A549 treated with AZD9567 at 1 μM for 4 hours (cell line): ENCODE measurements around the gene ZNF296. TPM values are rescaled to one million over a fixed set of nuclear protein-coding genes. Genes with fewer than 3 reads are reported as not detected.

Source experiments
- total RNA-seq: library from RNA; stranded (reverse); fragments of 200-300 nt; extraction: Qiagen RNA extraction; gene quantifications from 5 replicates; pipeline ENCODE4 v1.2.3, GENCODE V29; 2022; ENCODE audit not compliant: insufficient read depth

Gene ZNF296
- total RNA-seq, result 14.1 to 18.2 TPM (median 16.0 TPM) in 5 replicates

GRCh38 chr19:45076029-45076850 lies at the start of gene ZNF296:
Gene ZNF296 (minus strand): TSS chr19:45076478. CDS start chr19:45076373, 105 bp downstream.

DNA sequence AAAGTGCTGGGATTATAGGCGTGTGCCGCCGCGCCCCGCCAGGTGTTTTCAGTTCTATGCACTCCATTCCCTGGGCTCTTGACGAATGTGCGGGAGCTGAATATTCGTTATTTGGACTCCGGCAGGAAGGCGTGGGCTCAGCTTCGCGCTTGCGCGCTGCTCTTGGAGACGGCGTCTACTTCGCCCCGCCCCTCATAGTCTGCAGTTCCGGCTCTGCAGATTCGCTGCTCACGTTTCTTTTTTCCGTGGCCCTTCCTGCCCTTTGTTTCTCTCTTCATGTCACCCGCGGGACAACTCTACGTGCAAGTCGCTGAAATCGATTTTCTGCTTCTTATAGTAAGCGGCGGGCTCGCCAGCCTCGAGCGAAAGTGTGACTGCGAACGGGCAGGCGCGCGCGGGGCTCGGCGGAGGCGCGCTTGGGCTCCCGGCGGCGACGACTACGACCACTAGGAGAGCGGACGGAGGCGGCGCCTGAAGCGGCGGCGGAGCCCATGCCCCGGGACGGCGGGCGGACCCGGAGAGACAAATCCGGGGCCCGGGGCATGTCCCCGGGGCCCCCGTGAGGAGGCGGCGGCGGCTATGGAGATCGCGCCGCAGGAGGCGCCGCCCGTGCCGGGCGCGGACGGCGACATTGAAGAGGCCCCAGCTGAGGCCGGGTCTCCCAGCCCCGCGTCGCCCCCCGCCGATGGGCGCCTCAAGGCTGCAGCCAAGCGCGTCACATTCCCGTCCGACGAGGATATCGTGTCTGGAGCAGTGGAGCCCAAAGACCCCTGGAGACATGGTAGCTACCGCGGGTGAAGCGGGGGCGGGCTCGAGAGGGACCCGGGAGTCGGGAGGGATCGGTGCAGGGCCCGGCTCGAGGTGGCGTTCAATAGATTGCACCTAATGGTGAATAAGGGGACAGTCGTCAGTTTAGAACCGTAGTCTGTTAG lies 16.7 kb upstream of the ZNF296 start, which contains the start of gene PPP1R37:
TSS of gene PPP1R37 (plus strand) at position 433 of the 932 bp plus-strand sequence. CDS start at position 580, 147 bp downstream.

DNA sequence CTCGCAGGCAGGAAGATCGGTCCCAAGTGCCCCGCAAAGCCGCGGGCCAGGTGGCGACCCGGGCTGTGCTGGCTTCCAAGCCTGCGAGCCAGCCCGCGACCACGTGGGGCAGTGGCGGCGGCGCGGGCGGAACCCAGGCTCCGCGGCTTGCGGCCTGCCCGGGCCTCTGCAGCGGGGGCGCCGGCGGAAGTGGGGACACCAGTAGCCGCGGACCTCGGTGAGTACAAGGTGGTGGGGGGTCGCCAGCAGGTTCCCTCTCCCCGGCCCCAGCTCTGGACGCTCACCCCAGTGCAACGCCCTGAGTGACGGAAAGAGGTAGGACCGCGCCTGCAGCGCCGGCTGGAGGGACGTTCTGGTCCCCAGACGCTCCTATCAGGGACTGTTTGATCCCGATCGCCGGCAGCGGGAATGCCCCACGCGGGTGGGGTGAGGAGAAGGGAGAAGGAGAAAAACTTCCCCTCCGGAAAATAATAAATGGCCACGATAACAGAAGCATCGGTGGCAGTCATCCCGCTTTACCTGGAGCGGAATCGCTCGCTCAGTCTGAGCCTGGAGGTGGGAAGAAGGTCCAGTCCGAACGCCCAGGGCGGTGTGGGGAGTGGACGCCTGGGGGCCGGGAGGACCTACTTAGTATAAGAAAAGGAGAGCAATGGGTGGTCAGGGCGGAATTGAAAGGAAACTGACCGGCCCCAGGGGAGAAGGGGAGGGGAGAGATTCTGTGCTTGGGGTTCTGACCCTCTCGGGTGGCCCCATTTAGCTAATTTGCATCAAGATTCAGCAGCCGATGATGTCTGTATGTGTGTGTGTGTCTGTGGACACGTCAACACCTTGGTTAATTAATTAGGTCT lies 3.0 kb upstream of the ZNF296 start, which contains the start of gene GEMIN7:
TSS of gene GEMIN7 (plus strand) at position 198 of the 848 bp plus-strand sequence. CDS start 10,855 bp downstream, outside the sequence.

GRCh38 chr19:45038931-45039893 lies 37.1 kb downstream of the ZNF296 start, which contains the start of gene CLASRP:
Gene CLASRP (plus strand): TSS chr19:45039045. CDS start chr19:45040213, 1,168 bp downstream.

Other genes starting within 250 kb of the ZNF296 start
- 57.3 to 79.5 TPM (median 73.5 TPM) in 5 replicates for gene NECTIN2, start 230.2 kb downstream of the ZNF296 start, total RNA-seq
- 222 to 250 TPM (median 240 TPM) in 5 replicates for gene TOMM40, start 185.2 kb downstream of the ZNF296 start, total RNA-seq
- 12.6 to 20.0 TPM (median 15.3 TPM) in 5 replicates for gene APOE, start 170.7 kb downstream of the ZNF296 start, total RNA-seq
- 74.0 to 128 TPM (median 117 TPM) in 5 replicates for gene APOC1, start 161.9 kb downstream of the ZNF296 start, total RNA-seq
- gene APOC4, start 134.2 kb downstream of the ZNF296 start, total RNA-seq, result not detected in 5 replicates
- gene APOC2, start 130.4 kb downstream of the ZNF296 start, total RNA-seq, result not detected in 5 replicates
- 149 to 198 TPM (median 172 TPM) in 5 replicates for gene CLPTM1, start 121.1 kb downstream of the ZNF296 start, total RNA-seq
- 18.2 to 47.3 TPM (median 36.6 TPM) in 5 replicates for gene RELB, start 75.0 kb downstream of the ZNF296 start, total RNA-seq
- 32.1 to 79.8 TPM (median 76.7 TPM) in 5 replicates for gene CLASRP, start 37.4 kb downstream of the ZNF296 start, total RNA-seq
- 88.7 to 119 TPM (median 100 TPM) in 5 replicates for gene GEMIN7, start 2.8 kb upstream of the ZNF296 start, total RNA-seq
- 16.0 to 39.6 TPM (median 38.4 TPM) in 5 replicates for gene PPP1R37, start 16.7 kb upstream of the ZNF296 start, total RNA-seq
- 0.28 to 0.40 TPM (median 0.35 TPM) in 4 of 5 replicates, not detected in the other for gene NKPD1, start 84.5 kb upstream of the ZNF296 start, total RNA-seq
- gene TRAPPC6A, start 101.8 kb upstream of the ZNF296 start, total RNA-seq, result 35.3 to 48.3 TPM (median 43.4 TPM) in 5 replicates
- gene BLOC1S3, start 102.3 kb upstream of the ZNF296 start, total RNA-seq, result 18.7 to 23.9 TPM (median 21.8 TPM) in 5 replicates
- 1.2 to 2.0 TPM (median 1.6 TPM) in 4 of 5 replicates, not detected in the other for gene EXOC3L2, start 168.9 kb upstream of the ZNF296 start, total RNA-seq
- 6.2 to 9.4 TPM (median 7.8 TPM) in 5 replicates for gene MARK4, start 174.8 kb upstream of the ZNF296 start, total RNA-seq
- gene CKM, start 246.4 kb upstream of the ZNF296 start, total RNA-seq, result 0.05 to 0.07 TPM in 2 of 5 replicates, not detected in the others